ENCODE data around the gene ZGLP1. TPM values are rescaled to one million over a fixed set of nuclear protein-coding genes. Genes with fewer than 3 reads are reported as not detected.

ZGLP1 gene
- total and polyA plus RNA-seq, 2 of the 13 experiments (the other 11 are each of a cell fraction or from before 2014, with no cell fraction given), result 2.4 to 3.0 TPM

- TF ChIP-seq ZNF704 (CRISPR knock-in tag; IDR thresholded peaks at IDR 0.05; ENCODE audit: borderline replicate concordance) (no peak), NR2F6 (IDR thresholded peaks at IDR 0.05) (no peak), NR2F6 (CRISPR knock-in tag; IDR thresholded peaks at IDR 0.05) (0 out of 2 replicates have a peak, but pooled peaks have one; percentile 28), ETV5 (CRISPR knock-in tag; IDR thresholded peaks at IDR 0.05; ENCODE audit: borderline replicate concordance) (0 out of 2 replicates have a peak, but pooled peaks have one; percentile 19), ZNF816 (CRISPR knock-in tag; IDR thresholded peaks at IDR 0.05; ENCODE audit: borderline replicate concordance) (0 out of 2 replicates have a peak, but pooled peaks have one; percentile 38), ZNF556 (CRISPR knock-in tag; IDR thresholded peaks at IDR 0.05; ENCODE audit: borderline replicate concordance) (no peak), ZNF354B (CRISPR knock-in tag; IDR thresholded peaks at IDR 0.05) (no peak), HDAC2 (CRISPR knock-in tag; IDR thresholded peaks at IDR 0.05) (peak; percentile 66; the same call in 1 of the 2 replicates), SMAD3 (CRISPR knock-in tag; IDR thresholded peaks at IDR 0.05) (0 out of 2 replicates have a peak, but pooled peaks have one; percentile 37), ATF7-NPFF (CRISPR knock-in tag; IDR thresholded peaks at IDR 0.05; ENCODE audit: low read depth) (peak; percentile 51; the same call in 1 of the 2 replicates), RARA (CRISPR knock-in tag; IDR thresholded peaks at IDR 0.05) (0 out of 2 replicates have a peak, but pooled peaks have one; percentile 19), ZFYVE20 (CRISPR knock-in tag; IDR thresholded peaks at IDR 0.05; ENCODE audit: borderline replicate concordance, low read depth) (no peak), KDM1A (CRISPR knock-in tag; IDR thresholded peaks at IDR 0.05) (0 out of 2 replicates have a peak, but pooled peaks have one; percentile 12), BCL6 (CRISPR knock-in tag; IDR thresholded peaks at IDR 0.05) (0 out of 2 replicates have a peak, but pooled peaks have one; percentile 20), GTF3A (CRISPR knock-in tag; conservative IDR thresholded peaks at IDR 0.05) (0 out of 2 replicates have a peak, but pooled peaks have one; percentile 53), CHD4 (IDR thresholded peaks at IDR 0.05; ENCODE audit: borderline replicate concordance, low read length) (peak; percentile 81), GABPB1 (CRISPR knock-in tag; IDR thresholded peaks at IDR 0.05) (peak; percentile 51; the same call in 1 of the 2 replicates), ERF (CRISPR knock-in tag; IDR thresholded peaks at IDR 0.05) (0 out of 2 replicates have a peak, but pooled peaks have one; percentile 38), SOX5 (CRISPR knock-in tag; IDR thresholded peaks at IDR 0.05; ENCODE audit: borderline replicate concordance) (0 out of 2 replicates have a peak, but pooled peaks have one; percentile 10), ZNF792 (CRISPR knock-in tag; IDR thresholded peaks at IDR 0.05) (0 out of 2 replicates have a peak, but pooled peaks have one; percentile 38)
- TF ChIP-seq, protein P1, sequence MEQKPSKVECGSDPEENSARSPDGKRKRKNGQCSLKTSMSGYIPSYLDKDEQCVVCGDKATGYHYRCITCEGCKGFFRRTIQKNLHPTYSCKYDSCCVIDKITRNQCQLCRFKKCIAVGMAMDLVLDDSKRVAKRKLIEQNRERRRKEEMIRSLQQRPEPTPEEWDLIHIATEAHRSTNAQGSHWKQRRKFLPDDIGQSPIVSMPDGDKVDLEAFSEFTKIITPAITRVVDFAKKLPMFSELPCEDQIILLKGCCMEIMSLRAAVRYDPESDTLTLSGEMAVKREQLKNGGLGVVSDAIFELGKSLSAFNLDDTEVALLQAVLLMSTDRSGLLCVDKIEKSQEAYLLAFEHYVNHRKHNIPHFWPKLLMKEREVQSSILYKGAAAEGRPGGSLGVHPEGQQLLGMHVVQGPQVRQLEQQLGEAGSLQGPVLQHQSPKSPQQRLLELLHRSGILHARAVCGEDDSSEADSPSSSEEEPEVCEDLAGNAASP (CRISPR knock-in tag; IDR thresholded peaks at IDR 0.05; ENCODE audit: borderline replicate concordance), result peak; percentile 36; the same call in 1 of the 2 replicates
- TF ChIP-seq, protein P2, sequence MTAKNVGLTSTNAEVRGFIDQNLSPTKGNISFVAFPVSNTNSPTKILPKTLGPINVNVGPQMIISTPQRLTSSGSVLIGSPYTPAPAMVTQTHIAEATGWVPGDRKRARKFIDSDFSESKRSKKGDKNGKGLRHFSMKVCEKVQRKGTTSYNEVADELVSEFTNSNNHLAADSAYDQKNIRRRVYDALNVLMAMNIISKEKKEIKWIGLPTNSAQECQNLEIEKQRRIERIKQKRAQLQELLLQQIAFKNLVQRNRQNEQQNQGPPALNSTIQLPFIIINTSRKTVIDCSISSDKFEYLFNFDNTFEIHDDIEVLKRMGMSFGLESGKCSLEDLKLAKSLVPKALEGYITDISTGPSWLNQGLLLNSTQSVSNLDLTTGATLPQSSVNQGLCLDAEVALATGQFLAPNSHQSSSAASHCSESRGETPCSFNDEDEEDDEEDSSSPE (CRISPR knock-in tag; IDR thresholded peaks at IDR 0.05), result 0 out of 2 replicates have a peak, but pooled peaks have one; percentile 45
- TF ChIP-seq, protein P3, sequence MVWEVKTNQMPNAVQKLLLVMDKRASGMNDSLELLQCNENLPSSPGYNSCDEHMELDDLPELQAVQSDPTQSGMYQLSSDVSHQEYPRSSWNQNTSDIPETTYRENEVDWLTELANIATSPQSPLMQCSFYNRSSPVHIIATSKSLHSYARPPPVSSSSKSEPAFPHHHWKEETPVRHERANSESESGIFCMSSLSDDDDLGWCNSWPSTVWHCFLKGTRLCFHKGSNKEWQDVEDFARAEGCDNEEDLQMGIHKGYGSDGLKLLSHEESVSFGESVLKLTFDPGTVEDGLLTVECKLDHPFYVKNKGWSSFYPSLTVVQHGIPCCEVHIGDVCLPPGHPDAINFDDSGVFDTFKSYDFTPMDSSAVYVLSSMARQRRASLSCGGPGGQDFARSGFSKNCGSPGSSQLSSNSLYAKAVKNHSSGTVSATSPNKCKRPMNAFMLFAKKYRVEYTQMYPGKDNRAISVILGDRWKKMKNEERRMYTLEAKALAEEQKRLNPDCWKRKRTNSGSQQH (CRISPR knock-in tag; IDR thresholded peaks at IDR 0.05; ENCODE audit: low read depth), result no peak
These were observed 40.1 kb downstream of the ZGLP1 start (continued) for GRCh38 chr19:10269333-10270179.

All from HepG2 (cell line).